HepG2 (cell line): ENCODE measurements around the gene ZDHHC7.

Experiments used
- GZF1 ChIP-seq: sonication (generic); formaldehyde crosslinking; IDR thresholded peaks from 2 replicates; pipeline ENCODE4 v1.5.1; 2020; ENCODE audit warnings: mild to moderate bottlenecking, missing genetic modification reagents
- ZSCAN31 ChIP-seq: sonication (generic); formaldehyde crosslinking; IDR thresholded peaks from 2 replicates; pipeline ENCODE4 v1.5.0; 2020; ENCODE audit warnings: low read depth, mild to moderate bottlenecking, missing genetic modification reagents

- TF ChIP-seq ZSCAN31 (CRISPR knock-in tag) (no peak), GZF1 (CRISPR knock-in tag) (no peak)
Measured at GRCh38 chr16:85049706-85050305, 38.5 kb upstream of the ZDHHC7 start.
